Neutrophil (primary cell): ENCODE data around the gene KIF4A.

ENCODE experiments used
- H3K27ac ChIP-seq: fragments of 200-600 bp; sonication (generic); 2 replicates; pipeline ENCODE4 v1.5.1; 2016; ENCODE audit warnings: mild to moderate bottlenecking, moderate library complexity
- H3K27me3 ChIP-seq: fragments of 200-600 bp; sonication (generic); 2 replicates; pipeline ENCODE4 v1.6.0; 2016; ENCODE audit warnings: mild to moderate bottlenecking
- H3K36me3 ChIP-seq: fragments of 200-600 bp; sonication (generic); 2 replicates; pipeline ENCODE4 v1.5.1; 2017
- H3K4me1 ChIP-seq, 2 experiments: fragments of 200-600 bp in 1 of 2; sonication (generic) in 1 of 2; 1 replicate in 1 of 2; 2 replicates in 1 of 2; pipeline versions ENCODE4 v1.5.1 to v1.6.1; 2013 to 2016; ENCODE audit warnings: low read depth in 1 of 2, low read length in 1 of 2, mild to moderate bottlenecking in 1 of 2, moderate library complexity in 1 of 2; ENCODE audit not compliant: control insufficient read depth in 1 of 2, insufficient read depth in 1 of 2
- H3K4me3 ChIP-seq, 2 experiments: fragments of 200-600 bp in 1 of 2; sonication (generic) in 1 of 2; 1 replicate in 1 of 2; 2 replicates in 1 of 2; pipeline ENCODE4 v1.5.1; 2013 to 2016; ENCODE audit warnings: low read depth in 1 of 2, low read length in 1 of 2, mild to moderate bottlenecking in 1 of 2, moderate library complexity in 1 of 2
- H3K9me3 ChIP-seq: fragments of 200-600 bp; sonication (generic); 2 replicates; pipeline ENCODE4 v1.5.1; 2016
- CTCF ChIP-seq: fragments of 200-600 bp; sonication (generic); IDR thresholded peaks from 2 replicates; pipeline ENCODE4 v1.5.1; 2016; ENCODE audit warnings: antibody characterized with exemption

KIF4A gene

GRCh38 chrX:70405003-70405402 is 115.1 kb downstream of the KIF4A start:
- TF ChIP-seq CTCF = no peak
- no peaks in the 10 kb centered on the region for H3K27me3 ChIP-seq
- H3K4me1 ChIP-seq = no peaks in the 10 kb centered on the region
- no peak overlapping the region for H3K4me3 ChIP-seq
- peaks cover 43% of the 10 kb centered on the region for H3K36me3 ChIP-seq
- H3K27ac ChIP-seq = no peak overlapping the region
- H3K9me3 ChIP-seq = no peaks in the 10 kb centered on the region

- no peaks in the 10 kb centered on the region for H3K9me3 ChIP-seq
- peaks cover 18% of the 10 kb centered on the region for H3K36me3 ChIP-seq
- no peak for TF ChIP-seq CTCF
- H3K27me3 ChIP-seq = no peaks in the 10 kb centered on the region
- no peaks in the 10 kb centered on the region for H3K4me1 ChIP-seq
- H3K27ac ChIP-seq = no peak overlapping the region
- H3K4me3 ChIP-seq = no peak overlapping the region
Measured at GRCh38 chrX:70410921-70411320, 121.0 kb downstream of the KIF4A start.

GRCh38 chrX:70411475-70411874 is 121.6 kb downstream of the KIF4A start:
- Histone ChIP-seq H3K9me3 (no peaks in the 10 kb centered on the region), H3K4me1 (no peaks in the 10 kb centered on the region), H3K27me3 (no peaks in the 10 kb centered on the region), H3K4me3 (no peak overlapping the region), H3K36me3 (peaks cover 13% of the 10 kb centered on the region), H3K27ac (no peak overlapping the region)
- TF ChIP-seq CTCF = no peak

- Histone ChIP-seq H3K27ac (no peak overlapping the region), H3K36me3 (peaks cover 33% of the 10 kb centered on the region), H3K4me3 (no peak overlapping the region), H3K4me1 (no peaks in the 10 kb centered on the region), H3K27me3 (no peaks in the 10 kb centered on the region), H3K9me3 (no peaks in the 10 kb centered on the region)
- no peak for TF ChIP-seq CTCF
Measured at GRCh38 chrX:70421618-70422017, 131.7 kb downstream of the KIF4A start.

- Histone ChIP-seq H3K4me3 (no peak within 1 kb of the TSS), H3K36me3 (peaks cover 31% of the 10 kb centered on the region), H3K4me1 (no peaks in the 10 kb centered on the region), H3K27me3 (no peaks in the 10 kb centered on the region), H3K27ac (no peak within 1 kb of the TSS), H3K9me3 (no peaks in the 10 kb centered on the region)
- TF ChIP-seq CTCF = no peak
Measured at GRCh38 chrX:70422851-70423341, 133.0 kb downstream of the KIF4A start, which contains the start of gene GDPD2. GDPD2 (plus strand) TSS chrX:70423314; CDS start chrX:70424985, 1,671 bp downstream.
